HG03571 (cell line): Measurements from ENCODE around the gene ASB18.
"Not testable (repeated sequence)": the region's sequence is repeated elsewhere in the genome, so short reads cannot be mapped to it uniquely, and the experiment has no call there.

Source experiments
- ATAC-seq: cut with Tn5 transposase; IDR thresholded peaks from one replicate; pipeline ENCODE4 v1.9.1; 2021; ENCODE audit not compliant: unreplicated experiment

ASB18 gene

DNA sequence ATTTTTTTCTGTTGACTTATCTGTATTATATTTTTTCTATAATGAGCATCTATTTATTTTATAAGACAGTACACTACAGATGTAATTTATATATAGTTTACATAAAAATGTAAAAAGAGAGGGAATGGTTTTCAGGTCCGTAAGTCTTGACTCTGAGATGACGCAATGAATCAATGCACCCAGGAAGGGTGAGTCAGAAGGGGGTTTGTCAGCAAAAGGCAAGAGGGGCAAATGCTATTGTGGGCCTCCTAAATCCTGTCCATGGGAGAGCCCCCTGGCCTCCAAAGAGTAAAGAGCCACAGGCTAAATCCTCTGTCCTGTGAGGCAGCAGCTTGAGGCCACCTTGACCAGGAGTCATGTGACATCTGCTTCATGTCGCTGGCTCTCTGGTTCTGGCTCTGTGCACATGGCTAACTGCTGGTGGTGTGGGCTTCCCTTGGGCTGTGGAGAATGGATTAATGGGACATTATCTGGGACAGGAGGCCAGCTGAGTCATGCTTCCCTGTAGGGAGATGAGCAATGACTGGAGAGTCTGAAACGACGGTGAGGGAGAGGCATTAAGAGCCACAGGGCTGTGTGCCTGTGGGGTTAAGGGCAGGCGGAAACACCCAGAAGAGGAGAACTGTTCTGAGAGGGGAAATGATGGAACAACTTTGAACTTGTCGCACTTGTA lies 22.8 kb upstream of the ASB18 start:
- ATAC-seq, result no peak

- ATAC-seq, result no peak
Observed at GRCh38 chr2:236284208-236284607, 20.0 kb upstream of the ASB18 start.

GRCh38 chr2:236282406-236282805 lies 18.2 kb upstream of the ASB18 start:
- ATAC-seq, result no peak

- no peak for ATAC-seq
Observed at GRCh38 chr2:236281423-236281822, 17.2 kb upstream of the ASB18 start.

DNA sequence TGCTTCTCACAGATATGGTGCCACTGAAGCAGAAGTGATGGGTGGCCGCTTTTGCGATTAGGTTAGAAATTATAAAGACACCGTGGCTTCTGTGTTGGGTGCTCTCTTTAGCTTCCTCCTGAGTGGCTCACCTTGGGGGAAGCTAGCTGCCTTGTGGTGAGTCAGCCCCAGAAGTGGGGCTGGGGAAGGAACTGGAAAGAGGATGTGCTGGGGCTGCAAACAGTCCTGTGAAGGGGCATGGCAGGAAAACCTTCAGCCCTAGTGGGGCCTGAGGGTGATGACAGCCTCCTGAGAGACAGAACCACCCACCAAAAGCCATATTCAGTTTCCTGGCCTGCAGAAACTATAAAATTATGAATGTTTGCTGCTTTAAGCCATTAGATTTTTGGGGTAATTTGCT lies 8.9 kb upstream of the ASB18 start:
- ATAC-seq, result no peak

DNA sequence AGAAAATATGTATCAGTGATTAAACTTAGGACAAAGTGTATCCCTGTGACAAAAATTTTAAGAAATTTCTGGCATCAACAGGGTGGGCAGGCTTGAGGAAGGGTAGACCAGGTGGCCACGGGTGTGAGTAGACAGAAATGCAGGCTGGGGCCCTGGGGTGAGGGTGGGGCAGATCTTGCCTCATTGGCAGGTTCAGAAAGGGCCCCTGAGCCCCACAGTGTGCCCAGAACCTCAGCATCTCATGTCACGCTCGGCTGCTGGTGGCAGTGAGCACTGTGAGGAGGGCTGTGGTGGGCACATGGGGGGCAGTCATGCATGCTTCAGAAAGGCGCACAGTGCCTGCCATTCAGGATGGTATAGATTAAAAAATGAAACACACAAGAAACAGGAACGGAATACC lies 7.6 kb upstream of the ASB18 start:
- no peak for ATAC-seq

DNA sequence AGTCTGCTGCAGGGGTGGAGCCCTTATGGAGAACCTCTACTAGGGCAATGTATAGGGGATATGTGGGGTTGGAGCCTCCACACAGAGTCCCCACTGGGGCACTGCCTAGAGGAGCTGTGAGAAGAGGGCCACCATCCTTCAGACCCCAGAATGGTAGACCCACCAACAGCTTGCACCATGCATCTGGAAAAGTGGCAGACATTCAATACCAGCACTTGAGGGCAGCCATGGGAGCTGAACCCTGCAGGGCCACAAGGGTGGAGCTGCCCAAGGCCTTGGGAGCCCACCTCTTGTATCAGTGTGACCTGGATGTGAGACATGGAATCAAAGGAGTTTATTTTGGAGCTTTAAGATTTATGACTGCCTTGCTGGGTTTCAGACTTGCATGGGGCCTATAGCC lies 5.7 kb upstream of the ASB18 start:
- not testable (repeated sequence) for ATAC-seq

GRCh38 chr2:236265675-236266074 lies 1.5 kb upstream of the ASB18 start:
- ATAC-seq, result no peak

DNA sequence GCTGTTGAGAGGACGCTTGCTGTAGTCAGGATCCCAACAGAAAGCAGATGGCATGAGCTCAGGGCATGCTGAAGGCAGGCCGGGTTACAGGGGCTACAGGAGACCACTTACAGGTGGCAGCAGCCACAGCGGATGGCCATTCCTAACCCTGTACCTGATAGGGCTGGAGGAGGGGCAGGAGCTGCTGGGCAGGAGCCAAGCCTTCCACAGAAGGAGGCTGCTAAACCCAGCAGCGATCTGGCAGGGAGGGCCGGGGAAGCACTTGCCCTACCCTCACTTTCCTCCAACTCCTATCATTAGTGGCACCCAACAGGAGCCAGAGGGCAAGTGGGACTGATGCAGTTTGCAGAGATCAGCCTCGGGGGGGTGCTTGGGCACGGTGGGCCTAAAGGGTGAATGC lies 2.0 kb downstream of the ASB18 start:
- ATAC-seq, result no peak

GRCh38 chr2:236261452-236261851 lies 2.8 kb downstream of the ASB18 start:
- ATAC-seq, result no peak

GRCh38 chr2:236259371-236259770 lies 4.8 kb downstream of the ASB18 start:
- no peak for ATAC-seq

DNA sequence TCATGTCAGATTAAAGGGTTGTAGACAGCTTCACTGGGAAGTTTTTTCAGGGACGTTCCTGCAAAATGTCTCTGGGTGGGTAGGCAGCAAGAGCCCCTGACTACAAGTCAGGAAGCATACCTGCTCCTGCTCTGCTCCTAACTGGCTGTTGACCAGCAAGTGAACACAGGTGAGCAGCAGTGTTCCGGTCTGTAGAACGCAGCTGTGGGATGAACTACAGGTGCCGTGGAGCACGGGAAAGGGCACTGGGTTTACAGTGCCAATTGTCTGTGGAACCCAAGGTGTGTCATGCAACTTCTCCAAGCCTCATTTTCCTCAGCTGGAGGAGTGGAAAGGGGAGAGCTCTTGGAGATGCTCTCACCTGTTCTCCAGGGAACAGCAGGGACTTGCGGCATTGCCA lies 6.6 kb downstream of the ASB18 start:
- ATAC-seq, result no peak

DNA sequence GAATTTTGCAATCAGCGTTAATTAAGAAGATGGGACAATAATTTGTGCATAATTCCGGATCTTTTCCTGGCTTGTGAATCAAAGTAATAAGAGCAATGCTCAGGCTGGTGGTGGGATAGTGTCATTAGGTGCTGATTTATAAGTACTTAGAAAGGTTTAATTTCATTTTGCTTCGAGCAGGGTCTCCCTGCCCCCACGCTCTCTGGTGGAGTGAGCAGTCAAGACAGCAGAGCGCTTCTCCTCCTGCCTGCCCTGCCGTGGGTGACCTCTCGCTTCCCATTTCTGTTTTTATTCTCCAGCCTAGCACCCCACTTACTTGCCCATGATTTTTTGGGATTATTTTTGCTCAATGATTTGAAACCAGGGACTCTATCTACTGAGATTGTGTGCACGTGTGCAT lies 7.1 kb downstream of the ASB18 start:
- ATAC-seq, result no peak

DNA sequence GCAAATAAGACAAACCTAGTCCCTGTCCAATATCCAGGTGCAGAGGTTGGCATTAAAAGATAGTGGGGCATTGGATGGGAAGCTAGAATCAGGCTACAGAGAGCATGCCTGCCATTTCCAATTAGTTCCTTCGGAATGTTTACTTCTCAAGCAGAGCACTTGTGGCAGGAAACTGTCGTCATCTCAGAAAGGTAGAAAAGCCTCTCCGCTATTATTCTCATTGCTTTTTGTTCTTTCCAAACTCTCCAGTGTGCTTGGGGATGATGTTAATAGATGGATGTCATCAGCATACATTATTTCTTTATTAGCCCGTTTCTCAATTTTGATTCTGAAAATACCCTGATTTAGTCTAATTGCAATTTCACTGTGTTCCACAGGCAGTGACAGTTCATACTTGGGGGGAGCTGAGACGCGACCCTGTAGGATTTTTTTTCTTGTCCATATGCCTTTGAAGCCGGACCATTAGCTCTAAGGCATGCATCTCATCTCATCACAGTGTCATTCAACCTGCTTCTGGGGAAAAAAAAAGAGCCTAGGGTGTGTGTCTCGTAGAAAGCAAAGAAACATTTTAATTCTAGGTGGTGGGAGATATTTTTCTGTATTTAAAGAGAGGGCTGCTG lies 7.7 kb downstream of the ASB18 start:
- no peak for ATAC-seq

DNA sequence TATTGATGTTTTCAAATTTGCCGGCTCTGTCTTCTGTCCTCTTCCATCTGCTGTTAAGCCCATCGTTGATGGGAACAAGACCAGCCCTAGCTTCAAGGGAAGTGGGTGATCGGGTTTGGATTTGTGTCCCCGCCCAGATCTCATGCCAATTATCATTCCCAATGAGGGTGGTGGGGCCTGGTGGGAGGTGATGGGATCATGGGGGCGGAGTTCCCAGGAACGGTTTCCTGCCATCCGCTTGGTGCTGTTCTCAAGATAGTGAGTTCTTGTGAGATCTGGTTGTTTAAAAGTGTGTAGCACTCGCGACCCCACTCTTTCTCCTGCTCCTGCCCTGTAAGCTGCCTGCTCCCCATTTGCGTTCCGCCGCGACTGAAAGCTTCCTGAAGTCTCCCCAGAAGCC lies 9.5 kb downstream of the ASB18 start:
- ATAC-seq, result no peak

GRCh38 chr2:236254001-236254400 lies 10.2 kb downstream of the ASB18 start:
- ATAC-seq, result no peak

DNA sequence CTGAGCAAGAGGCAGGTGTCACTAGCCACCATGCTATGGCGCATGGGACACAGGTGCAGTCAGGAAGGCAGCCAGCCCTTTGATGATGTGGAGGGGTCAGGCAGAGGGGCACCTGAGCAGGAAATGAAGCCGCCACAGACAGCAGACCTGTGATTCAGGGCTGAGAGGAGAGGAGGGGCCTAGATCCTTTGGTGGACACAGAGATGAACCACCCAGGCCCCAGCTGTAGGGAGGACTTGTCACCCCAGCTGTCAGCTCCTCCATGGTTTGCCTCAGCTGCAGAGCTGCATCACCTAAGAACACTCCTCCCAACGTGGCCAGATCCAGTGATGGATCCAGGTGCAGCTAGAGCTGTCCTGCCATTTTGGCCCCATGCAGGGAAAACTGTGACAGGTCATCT lies 11.6 kb downstream of the ASB18 start:
- no peak for ATAC-seq

- no peak for ATAC-seq
Observed at GRCh38 chr2:236250909-236251579, 13.2 kb downstream of the ASB18 start.

DNA sequence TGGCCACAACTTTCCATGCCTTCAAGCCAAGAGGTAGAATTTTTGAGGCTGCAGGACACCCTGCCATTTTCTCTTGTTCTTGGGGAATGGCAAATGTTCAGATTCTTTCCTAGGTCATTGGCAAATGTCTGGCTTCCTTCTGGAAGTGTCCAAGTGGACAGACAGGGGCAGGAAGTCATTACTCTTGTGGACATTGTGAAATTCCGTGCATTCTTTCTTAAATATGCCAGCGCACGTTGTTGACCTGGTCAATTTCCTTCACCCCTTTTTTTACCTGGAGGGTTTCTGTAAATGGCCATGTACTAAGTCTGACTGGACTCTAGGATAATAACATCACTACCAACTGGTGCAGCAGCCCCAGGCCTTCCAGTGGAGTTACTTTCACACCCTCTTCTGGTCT lies 13.9 kb downstream of the ASB18 start:
- ATAC-seq, result no peak

DNA sequence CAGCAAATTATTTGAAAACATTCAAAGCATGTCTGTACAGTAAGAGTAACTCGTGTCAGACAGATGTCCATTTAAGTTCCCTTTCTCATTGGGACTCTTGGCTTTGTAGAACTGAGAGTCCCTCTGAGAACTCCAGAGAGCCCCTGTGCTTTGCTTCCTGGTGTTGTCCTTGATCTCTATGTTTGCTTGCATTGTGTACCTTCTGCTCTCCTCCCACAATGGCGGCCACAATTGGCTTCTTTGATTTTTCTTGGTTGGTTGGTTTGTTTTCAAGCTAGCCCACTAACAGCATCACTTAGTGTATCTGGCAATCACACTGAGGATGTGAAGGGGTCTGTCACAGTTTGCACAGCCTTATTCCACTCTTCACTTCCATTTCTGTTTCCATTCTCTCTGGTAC lies 15.1 kb downstream of the ASB18 start:
- no peak for ATAC-seq

DNA sequence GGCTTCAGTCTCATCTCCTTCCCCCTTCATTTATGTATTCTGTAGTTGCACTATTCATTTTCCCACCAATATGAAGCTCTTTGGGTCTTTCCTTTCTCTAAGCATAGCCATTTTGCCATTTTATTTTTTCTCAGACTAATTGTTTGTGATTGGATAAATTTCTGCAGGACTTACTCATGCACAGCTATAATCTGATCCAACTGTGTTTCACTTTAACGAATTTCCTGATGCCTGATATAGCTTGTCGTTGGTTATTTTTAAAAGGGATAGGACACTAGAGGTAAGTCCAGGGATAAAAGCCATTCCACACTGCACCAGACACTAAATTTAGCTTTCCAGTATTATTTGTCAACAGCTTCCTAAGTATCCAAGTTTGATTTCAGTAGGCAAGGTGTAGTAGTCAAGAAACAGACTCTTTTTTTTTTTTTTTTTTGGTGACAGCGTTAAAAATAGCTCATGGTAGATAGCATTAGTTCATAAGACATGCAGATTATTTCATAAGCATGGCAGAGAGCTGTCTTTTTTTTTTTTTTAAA lies 17.4 kb downstream of the ASB18 start:
- no peak for ATAC-seq

GRCh38 chr2:236244256-236244655 lies 19.9 kb downstream of the ASB18 start:
- ATAC-seq, result no peak
